ENCODE results near the gene FBXO9.
"Not testable (repeated sequence)": the region's sequence is repeated elsewhere in the genome, so short reads cannot be mapped to it uniquely, and the experiment has no call there.

FBXO9 gene

GRCh38 chr6:53048431-53049195 lies 16.6 kb upstream of the FBXO9 start:
- no peak for DNase-seq

GRCh38 chr6:53049415-53049814 lies 15.8 kb upstream of the FBXO9 start:
- DNase-seq, result no peak

DNA sequence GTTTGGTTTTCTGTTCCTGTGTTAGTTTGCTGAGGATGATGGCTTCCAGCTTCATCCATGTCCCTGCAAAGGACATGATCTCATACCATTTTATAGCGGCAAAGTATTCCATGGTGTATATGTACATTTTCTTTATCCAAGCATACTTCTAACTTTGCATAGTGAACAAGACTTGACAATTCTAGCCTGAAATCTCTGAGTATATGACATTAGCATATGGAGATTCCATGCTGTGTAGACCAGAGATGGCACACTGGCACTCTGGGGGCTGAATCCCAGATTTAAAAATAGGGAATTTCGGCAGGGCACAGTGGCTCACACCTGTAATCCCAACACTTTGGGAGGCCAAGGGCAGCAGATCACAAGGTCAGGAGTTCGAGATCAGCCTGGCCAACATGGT lies 13.1 kb upstream of the FBXO9 start:
- not testable (repeated sequence) for DNase-seq

DNA sequence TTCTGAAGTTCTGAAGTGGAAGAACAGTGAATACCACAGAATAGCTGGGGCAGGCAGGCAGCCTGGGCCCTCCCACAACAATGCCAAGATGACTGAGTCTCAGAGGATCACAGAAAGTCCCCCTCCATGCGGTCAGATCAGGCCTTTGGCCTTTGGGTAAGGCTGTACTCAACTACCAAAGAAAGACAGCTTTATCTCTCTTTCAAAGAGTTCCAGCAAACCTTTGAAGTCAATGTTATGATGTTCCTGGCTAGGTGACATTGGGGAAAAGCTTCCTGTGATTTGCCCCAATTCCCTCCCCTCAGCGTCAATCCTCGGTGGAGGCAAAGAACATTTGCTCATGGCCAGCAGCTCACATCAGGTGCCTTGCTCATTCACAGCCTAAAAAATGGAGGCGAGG lies 10.7 kb upstream of the FBXO9 start:
- no peak for DNase-seq

DNA sequence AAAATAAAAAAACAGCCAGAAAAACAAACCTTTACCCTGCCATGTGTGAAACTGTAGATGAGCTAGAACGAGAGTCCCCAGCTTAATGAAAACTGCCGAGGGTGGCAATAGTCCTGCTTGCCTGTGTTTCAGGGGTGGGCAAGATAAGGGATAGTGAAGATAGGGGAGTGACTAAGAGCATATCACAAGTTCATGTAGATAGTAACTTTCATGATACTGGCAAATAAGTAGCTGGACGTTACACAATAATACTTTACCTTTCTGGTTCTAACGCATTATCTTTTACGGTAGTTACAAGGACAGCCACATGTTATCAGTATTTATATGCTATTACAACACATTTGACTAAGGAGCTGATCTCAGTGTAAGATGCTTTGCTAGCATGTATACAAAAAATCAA lies 9.3 kb upstream of the FBXO9 start:
- no peak for DNase-seq

DNA sequence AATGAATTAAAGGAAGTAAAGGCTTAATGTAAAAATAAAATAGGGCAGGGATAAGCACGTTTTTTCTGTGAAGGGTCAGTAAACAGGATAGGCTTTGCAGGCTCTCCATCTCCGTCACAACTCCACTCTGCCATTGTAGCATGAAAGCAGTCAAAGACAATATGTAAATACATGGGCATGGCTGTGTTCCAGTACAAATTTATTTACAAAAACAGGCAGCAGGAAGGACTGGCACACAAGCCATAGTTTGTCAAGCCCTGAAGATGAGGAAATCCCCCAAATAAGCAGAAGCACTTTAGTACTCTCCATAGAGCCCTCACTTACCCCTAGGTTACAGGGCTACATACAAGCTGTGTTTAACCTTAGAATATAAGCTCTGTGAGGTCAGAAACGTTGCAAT lies 8.9 kb upstream of the FBXO9 start:
- DNase-seq, result no peak

DNA sequence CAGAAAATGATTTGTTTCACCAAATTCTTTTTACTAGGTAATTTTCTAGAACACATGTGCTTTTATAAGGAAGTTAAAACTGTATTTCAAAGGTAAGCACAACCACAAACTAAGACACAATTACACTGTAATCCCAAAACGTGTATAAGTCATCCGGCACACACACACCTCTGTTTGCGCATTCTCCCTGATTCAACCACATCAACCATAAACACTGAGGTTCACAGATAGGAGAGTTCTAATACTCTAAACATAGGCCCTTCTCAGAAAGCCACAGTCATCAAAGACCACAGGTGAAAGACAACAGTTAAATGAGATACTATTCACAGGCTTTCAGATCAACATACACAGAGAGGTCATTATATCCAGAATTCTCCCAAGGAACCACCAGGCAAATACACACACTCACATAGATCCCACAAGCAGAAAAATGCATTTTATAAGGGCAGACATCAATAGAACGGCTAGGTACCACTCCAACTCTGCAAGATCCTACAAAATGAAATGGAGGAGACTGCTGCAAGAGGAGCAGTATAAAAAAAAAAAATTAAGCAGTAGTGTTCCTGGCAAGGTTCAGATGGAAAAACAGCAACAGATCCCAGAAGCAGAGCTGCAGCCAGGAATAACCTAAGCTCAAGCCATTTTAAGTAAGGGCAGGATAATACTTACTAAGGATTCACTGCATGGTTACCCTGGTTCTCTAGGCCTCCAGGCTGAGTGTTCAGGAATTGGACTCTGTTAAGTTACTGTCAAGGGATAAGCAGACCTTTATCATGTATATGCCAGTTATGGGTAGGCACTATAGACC lies 6.6 kb upstream of the FBXO9 start:
- no peak for DNase-seq

- peak in 1 of 3 experiments; percentile 26 for DNase-seq
Observed at GRCh38 chr6:53059648-53060589, 5.3 kb upstream of the FBXO9 start.

- DNase-seq, result peak in 1 of 3 experiments; percentile 63
Observed at GRCh38 chr6:53062169-53062539, 3.0 kb upstream of the FBXO9 start.

DNA sequence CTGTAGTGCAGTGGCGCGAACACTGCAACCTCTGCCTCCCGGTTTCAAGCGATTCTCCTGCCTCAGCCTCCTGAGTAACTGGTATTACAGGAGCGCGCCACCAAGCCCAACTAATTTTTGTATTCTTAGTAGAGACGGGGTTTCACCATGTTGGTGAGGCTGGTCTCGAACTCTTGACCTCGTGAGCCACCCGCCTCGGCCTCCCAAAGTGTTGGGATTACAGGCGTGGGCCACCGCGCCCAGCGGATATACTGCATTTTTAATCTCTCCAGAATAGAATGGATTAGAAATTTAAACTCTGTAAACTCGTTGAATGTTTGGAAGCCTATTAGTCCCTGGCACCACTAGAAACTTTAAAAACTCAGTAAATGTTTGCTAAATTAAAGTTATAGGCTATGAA lies 949 bp upstream of the FBXO9 start:
- DNase-seq, result not testable (repeated sequence)

- peak; percentile 95 to 97 (median 96) for DNase-seq
Observed at GRCh38 chr6:53064726-53065265, 408 bp upstream of the FBXO9 start.

- DNase-seq, result peak in 2 of 3 experiments; percentile 67 to 73
Observed at GRCh38 chr6:53066077-53066417, 843 bp downstream of the FBXO9 start.

GRCh38 chr6:53066874-53067706 lies 1.9 kb downstream of the FBXO9 start:
- no peak for DNase-seq

- no peak for DNase-seq
Observed at GRCh38 chr6:53067849-53068361, 2.7 kb downstream of the FBXO9 start.

DNA sequence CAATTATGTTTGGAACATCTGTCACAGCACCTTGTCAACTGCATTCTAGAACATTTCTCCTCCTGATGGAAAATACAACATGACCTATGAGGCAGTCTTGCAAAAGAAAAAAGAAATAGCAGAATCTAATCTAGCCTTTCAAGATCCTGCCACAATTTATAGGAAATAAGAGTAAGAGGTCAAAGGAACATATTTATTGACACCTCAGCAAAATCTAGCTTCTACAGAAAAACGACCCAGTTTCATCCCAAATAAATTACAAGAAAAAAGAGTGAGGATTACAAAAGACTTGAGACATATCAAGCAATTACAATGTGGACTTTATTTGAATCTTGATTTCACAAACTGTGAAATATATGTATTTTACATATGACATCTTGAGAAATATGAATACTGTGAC lies 4.2 kb downstream of the FBXO9 start:
- no peak for DNase-seq

DNA sequence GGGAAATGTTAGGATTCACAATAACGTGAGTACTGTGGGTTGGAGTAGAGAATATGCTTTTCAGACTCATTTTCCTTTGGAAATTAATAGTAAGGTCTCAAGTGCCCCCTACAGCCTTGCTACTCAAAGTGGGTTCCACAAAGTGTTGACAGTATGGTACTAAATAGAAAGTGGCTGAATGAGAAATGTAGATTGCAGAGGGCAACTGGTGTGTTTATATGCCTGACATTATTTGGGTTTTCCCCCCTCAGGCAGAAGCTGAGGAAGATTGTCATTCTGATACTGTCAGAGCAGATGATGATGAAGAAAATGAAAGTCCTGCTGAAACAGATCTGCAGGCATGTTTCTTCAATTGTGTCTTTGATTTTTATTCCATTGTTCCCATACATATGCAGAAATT lies 5.6 kb downstream of the FBXO9 start:
- DNase-seq, result peak in 1 of 3 experiments; percentile 11

GRCh38 chr6:53074347-53074746 lies 9.1 kb downstream of the FBXO9 start:
- DNase-seq, result no peak

- no peak for DNase-seq
Observed at GRCh38 chr6:53080813-53081212, 15.6 kb downstream of the FBXO9 start.

DNA sequence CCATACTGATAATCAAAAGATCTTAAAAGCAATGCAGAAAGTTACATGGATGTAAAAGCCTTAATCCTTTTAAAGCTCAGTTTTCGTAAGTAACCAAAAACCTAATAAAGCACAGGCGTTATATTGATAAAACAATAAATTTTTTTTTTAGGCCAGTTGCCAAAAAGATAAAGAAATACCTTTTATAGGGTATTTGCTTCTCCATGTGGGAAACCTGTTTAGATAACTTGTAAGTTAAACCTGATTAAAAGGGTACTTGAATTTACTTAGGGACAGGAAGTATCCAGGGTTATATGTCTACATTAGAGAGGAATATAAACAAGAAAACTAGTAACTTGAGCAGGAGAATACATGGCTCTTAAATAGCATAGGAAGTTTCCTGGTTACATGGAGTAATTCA lies 21.1 kb downstream of the FBXO9 start:
- no peak for DNase-seq

DNA sequence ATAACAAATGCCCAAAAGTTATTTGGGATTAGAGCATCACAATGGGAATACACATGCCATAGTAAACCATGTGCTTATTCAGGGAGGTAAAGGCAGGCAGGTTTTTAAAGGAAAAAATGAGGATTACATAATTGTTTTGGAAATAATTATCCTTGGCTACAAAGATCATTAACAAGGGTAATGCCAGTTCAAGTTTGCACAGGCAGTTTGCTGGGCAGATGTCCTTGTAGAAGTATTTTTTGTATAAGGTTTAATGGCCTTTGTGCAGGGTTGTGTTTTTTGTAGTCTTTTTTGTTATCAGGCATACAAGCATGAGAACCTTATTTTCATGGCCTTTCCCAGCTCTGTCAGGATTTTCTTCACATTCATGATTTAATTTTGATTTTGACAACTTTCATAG lies 24.7 kb downstream of the FBXO9 start:
- no peak for DNase-seq

- no peak for DNase-seq
Observed at GRCh38 chr6:53090576-53090975, 25.4 kb downstream of the FBXO9 start.

DNA sequence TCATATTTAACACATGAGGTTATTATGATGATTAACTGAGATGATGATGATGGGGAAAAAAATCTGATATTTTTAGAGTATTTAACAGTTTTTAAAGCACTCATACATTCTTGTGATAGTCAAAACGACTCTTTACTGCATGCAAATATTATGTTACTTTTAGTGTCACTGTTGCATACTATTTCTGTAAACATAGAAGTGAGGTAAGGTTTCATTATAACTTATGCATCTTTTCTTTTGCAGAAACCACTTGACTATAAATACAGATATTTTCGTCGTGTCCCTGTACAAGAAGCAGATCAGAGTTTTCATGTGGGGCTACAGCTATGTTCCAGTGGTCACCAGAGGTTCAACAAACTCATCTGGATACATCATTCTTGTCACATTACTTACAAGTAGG lies 30.1 kb downstream of the FBXO9 start:
- no peak for DNase-seq
